HG02798 (cell line): ENCODE measurements around the gene MOB2.
"Not testable (repeated sequence)": the region's sequence is repeated elsewhere in the genome, so short reads cannot be mapped to it uniquely, and the experiment has no call there.

Source experiments
- ATAC-seq: cut with Tn5 transposase; IDR thresholded peaks from one replicate; pipeline ENCODE4 v1.9.1; 2021; ENCODE audit warnings: mild to moderate bottlenecking; ENCODE audit not compliant: unreplicated experiment, poor library complexity

Gene MOB2

GRCh38 chr11:1519028-1520010, 32.7 kb upstream of the MOB2 start:
- ATAC-seq, result no peak

DNA sequence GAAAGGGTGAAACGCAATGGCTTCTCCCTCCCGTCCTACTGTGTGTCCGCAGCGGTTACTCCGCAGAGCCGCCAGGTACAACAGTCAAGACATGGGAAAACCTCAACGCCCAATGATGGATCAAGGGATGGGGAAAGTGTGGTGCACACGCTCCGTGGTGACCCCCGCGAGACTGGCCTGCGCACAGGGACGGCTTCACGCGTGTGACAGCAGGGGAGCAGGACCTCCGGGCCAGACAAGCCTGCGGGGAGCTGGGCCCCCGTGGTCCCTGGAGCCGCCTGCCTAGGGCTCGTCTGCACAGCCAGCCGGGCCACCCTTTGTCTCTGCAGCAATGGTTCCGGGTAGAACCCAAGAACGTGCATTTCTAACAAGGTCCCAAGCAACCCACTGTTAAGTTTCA, 31.7 kb upstream of the MOB2 start:
- no peak for ATAC-seq

DNA sequence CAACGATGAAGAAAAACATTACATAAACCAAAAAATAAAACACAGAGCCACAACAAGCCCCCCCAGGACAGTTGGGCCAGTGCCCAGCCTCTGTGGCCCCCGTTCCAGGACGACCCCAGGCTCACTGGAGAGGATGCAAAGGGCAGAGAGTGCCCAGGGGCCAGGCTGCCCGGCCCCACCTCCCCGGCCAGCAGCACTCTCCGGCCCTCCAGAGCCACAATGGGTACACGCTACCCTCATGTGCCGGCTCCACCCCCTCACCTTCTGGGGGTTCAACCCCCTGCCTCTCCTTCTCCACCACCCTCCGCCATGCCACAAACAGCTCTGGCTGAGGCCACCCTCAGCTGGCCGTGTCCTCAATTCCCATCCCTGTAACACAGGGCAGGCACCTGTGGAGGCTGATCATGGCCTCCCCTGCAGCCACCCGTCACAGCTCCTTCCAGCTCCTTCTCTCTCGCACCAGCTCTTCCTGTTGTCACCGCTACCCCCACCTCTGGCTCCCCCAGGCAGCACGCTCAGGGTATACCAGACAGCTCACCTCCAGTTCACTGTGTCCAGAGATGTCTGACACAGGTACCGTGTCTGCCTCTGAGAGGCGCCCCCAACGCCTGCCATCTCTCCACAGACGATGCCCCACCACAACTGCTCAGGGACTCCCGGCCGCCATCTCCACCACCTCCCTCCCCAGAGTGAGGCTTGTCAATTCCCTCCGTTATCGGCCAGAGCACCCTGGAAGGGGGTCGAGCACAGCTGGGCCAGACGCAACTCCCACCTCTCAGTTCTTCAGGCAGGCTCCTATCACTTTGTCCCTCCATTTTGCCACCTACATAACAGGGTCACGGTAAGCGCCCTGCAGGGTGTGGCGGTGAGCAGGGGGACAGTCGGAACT, 30.8 kb upstream of the MOB2 start:
- no peak for ATAC-seq

GRCh38 chr11:1516273-1517067, 29.9 kb upstream of the MOB2 start:
- no peak for ATAC-seq

DNA sequence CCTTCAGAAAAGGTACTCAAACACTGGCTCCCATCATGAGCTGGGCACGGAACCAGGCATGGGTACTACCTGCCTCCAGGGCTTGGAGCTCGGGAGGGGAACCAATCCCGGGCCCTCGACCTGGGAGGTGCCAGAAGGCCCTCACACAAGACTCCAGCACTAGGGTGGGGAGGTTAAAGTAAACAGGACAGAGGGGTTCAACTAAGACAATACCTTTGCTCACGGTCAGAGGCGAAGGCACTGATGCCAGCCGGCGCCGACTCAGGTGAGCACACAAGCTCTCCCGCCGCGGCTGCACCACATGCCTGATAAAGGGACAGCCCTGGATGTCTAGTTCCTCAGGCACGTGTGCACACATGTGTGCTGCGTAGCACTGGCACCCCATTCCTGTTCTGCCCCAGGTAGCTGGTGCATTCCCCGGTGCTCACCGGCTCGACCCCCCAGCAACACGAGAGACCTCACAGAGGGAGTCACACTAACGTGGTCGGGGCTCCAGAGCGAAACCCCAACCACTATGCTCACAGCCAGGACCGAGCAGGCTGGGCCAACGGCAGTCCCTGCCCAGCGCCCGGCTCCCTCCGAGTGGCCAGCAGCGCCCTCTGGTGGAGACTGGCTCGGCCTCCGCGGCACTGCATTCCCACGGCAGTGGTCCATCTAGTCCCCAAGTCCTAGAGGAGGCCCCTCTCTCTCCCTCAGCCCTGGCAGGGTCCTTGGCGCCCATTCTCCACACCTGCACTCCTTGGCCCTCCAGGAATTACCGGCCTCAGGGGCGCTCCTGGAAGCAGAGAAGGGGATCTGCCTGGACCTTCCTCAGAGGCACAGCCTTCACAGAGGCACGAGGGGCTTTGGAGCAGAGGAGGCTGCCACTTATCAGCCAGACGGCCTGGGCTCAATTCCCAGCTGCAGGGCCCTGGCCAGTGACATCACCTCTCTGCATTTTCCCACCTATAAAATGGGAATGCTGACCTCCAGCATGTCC, 28.8 kb upstream of the MOB2 start:
- no peak for ATAC-seq

DNA sequence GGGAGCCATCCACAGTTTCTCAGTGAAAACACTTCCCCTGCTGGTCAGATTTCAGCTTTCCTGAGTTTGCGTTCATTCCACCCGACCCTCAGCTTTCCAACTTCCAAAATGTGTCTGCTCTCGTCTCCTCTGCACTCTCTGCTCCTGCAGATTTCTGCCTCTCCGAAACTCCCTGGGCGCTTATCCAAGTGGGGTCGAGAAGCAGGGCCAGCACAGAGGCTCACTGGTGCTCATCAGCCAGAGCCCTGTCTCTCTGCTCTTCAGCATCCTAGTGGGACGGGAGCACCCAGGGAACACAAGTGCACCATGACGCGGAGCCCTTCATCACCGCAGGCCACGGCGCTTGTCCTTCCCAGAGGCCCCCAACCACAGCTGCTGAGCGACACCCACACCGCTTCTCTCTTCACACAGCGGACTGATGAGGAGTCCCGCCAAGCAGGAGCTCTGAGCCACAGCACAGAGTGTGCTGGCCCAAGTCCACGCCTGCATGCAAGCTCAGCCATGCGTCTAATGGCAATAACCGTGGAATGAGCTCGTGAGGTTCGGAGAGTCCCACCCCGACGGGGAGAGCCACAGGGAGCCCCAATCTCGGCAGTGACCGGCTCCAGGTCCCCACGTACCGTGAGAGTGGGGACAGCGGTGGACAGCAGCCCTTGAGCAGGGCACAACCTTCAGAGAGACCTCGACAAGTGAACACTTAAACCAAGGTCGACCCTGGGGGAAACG, 27.9 kb upstream of the MOB2 start:
- no peak for ATAC-seq

DNA sequence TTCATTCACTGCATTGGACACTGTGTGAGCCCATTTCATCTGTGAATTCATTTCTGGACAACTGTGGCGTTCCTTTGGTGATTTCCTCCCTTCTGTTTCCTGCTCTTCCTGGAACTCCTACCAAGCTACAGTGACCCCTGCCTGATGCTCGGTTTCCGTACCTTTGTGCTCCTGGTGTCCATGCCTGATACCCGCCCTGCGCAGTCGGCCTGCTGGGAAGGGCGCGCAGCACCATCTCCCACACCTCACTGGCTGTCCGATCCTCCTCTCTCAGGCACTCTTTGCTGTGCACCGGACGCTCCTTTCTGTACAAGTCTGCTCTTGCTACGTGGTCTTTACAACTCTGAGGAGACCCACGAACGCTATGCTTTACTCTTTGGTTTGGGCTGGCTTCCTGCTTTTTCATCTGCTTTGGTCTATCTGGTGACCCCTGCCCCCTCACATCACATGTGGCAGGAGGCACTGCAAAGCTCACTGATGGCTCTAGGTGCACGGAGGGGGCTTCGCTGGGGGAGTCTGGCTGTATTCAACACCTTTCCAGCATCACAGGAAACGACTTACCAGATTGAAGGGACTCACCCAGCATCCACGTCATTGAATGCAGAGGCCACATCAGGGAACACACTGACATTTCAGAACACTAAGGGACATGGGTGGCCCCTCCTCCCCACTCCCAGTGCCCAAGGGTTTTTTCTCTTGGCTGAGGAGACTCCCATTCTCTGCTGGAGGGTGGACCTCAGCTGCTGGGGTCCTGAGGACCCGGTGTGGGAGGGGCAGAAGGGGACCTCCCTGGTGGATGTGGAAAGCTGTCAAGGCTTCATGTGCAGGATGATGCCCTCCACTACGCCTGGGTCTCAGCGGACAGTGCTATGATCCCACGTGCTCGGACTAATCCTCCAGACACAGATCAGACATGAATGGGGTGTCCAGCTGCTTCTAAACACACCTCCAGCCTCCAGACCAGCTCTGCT, 27.0 kb upstream of the MOB2 start:
- ATAC-seq, result no peak

- not testable (repeated sequence) for ATAC-seq
Measured at GRCh38 chr11:1512531-1513258, 26.1 kb upstream of the MOB2 start.

DNA sequence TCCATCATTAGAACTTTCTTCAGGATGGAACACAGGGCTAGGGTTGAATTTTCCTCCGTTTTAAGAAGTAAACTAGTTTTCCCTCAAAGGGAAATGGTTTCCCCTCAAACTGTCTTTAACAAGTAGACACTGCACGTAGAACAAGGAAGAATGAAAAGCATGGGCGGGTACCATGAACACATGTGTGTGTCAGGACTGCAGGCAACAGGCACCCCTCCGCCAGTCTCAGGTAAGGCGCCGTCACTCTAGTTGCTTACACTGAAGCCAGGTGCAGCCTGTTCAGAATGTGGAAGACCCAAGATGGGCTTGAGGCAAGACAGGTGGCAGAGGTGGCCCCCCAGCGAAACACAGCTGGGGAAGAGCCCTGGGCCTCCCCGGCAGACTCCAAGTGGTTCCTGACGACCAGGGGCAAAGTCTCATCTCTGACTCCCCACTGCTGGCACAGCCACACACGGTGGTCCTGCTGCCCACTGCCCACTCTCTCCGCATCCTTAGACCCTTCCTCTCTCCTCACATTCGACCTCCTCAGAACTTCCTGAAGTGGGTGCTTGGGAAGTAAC, 25.4 kb upstream of the MOB2 start:
- ATAC-seq, result no peak

DNA sequence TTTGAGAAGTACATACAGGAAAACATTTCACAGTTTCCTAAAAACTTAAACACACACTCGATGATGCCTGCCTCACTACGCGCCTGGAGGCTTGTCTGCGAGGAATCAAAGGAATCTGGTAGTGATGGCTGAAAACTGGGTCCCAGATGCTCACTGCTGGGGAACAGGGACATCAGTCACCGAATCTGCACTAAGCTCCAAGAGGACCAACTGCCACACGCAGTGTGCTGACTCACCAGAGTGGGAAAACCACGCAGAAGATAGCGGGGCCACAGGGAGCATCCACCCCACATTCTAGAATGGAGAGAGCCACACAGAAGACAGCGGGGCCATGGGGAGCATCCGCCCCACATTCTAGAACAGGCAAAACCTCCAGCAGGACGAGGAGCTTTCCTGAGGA, 24.3 kb upstream of the MOB2 start:
- ATAC-seq, result no peak

DNA sequence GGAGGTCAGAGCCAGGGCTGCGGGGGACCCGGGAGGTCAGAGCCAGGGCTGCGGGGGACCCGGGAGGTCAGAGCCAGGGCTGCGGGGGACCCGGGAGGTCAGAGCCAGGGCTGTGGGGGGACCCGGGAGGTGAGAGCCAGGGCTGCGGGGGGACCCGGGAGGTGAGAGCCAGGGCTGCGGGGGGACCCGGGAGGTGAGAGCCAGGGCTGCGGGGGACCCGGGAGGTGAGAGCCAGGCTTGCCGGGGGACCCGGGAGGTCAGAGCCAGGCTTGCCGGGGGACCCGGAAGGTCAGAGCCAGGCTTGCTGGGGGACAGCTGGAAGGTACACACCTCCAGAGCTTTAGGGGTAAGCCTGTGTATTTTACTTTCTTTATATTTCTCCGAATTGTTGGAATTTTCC, 23.8 kb upstream of the MOB2 start:
- ATAC-seq, result not testable (repeated sequence)

DNA sequence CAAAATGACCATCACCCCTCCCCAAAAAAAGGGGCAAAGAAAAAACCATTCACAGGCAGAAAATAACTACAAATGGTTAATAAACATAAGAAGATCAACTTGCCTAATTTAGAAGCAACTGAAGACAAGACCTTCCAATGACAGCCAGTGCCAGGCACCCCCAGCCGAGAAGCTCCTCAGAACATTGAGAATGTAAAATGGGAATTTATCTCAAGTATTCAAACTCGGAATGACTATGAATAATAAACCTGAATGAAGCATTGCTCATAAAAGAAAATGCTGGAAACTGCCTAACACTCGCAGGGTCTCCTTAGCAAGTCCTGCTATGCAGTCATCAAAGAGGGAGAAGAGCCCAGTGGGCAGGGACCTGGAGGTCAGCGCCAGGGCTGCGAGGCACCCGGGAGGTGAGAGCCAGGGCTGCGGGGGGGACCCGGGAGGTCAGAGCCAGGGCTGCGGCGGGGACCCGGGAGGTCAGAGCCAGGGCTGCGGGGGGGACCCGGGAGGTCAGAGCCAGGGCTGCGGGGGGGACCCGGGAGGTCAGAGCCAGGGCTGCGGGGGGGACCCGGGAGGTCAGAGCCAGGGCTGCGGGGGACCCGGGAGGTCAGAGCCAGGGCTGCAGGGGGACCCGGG, 23.2 kb upstream of the MOB2 start:
- no peak for ATAC-seq

- ATAC-seq, result no peak
Measured at GRCh38 chr11:1508986-1509385, 22.4 kb upstream of the MOB2 start.

GRCh38 chr11:1508491-1508891, 21.9 kb upstream of the MOB2 start:
- no peak for ATAC-seq

DNA sequence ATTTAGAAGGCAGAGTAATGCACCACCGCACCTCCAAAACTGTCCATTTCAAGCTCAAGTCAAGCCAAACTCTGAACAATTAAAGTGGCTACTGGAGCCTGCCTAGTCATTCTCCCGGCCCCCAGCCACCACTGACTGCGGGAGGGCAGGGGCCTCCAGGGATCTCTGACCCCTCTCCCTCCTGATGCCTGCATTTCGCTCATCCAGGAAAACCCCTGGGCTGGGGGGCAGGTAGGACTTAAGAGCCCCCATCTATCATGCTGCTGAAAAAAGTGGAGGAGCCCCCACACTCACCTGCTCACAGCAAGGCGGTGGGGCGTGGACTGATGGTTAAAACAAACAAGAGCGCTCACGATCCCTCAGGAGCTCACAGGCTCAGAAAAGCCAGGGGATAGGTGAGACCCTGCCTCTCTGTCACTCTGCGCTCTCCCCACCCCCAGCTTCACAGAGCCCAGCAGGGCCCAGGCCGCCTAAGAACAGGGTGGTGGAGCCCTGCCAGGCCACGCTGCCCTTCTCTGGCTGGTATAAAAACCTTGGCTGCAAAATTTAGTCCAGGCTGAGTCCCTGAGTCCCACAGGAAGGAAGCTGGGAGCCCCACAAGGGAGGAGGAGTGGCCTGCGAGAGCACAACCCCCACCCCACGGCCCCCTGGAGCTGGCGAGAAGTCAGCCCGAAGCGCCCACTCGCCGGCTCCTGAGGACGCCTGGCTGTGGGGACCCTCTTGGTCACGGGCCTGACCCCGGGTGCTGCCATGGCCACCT, 21.0 kb upstream of the MOB2 start:
- ATAC-seq, result no peak
